ENCODE results near the gene KATNIP. TPM values are rescaled to one million over a fixed set of nuclear protein-coding genes. Genes with fewer than 3 reads are reported as not detected.
A peak's percentile ranks its signal among the peaks of the same experiment; 100 is the strongest.

KATNIP gene
- total and polyA plus RNA-seq, 9 of the 15 experiments (the other 6 are each of a cell fraction or from before 2014, with no cell fraction given): 1.7 to 13.2 (median 8.0) TPM

- TF ChIP-seq CEBPG (CRISPR knock-in tag; IDR thresholded peaks at IDR 0.05) (no peak), CEBPG (tag; conservative IDR thresholded peaks at IDR 0.05 in 1 of 2, IDR thresholded peaks at IDR 0.05 in 1 of 2) (no peak), SIN3A (IDR thresholded peaks at IDR 0.05; ENCODE audit: borderline replicate concordance in 2 of 2, control insufficient read depth in 1 of 2, low read depth in 2 of 2, low read length in 2 of 2) (peak; percentile 71 to 81; a peak in 3 of 4 replicates), TAF9B (IDR thresholded peaks at IDR 0.05; ENCODE audit: partially characterized antibody) (peak; percentile 96), ZFP36 (IDR thresholded peaks at IDR 0.05; ENCODE audit: low read depth, low read length, partially characterized antibody) (no peak), NEUROD1 (IDR thresholded peaks at IDR 0.05; ENCODE audit: borderline replicate concordance, low read depth, low read length, partially characterized antibody) (peak; percentile 32), ARID2 (IDR thresholded peaks at IDR 0.05) (no peak), KAT7 (CRISPR knock-in tag; IDR thresholded peaks at IDR 0.05; ENCODE audit: borderline replicate concordance) (no peak), ZNF224 (CRISPR knock-in tag; IDR thresholded peaks at IDR 0.05) (no peak), SMAD4 (CRISPR knock-in tag; conservative IDR thresholded peaks at IDR 0.05) (peak; percentile 79), NCOR1 (IDR thresholded peaks at IDR 0.05) (peak; percentile 73), ZNF766 (CRISPR knock-in tag; conservative IDR thresholded peaks at IDR 0.05) (peak; percentile 62; the same call in 1 of the 2 replicates), GABPB1 (CRISPR knock-in tag; IDR thresholded peaks at IDR 0.05) (0 out of 2 replicates have a peak, but pooled peaks have one; percentile 25), LEF1 (IDR thresholded peaks at IDR 0.05) (peak; percentile 61; the same call in 1 of the 2 replicates), ATF3 (IDR thresholded peaks at IDR 0.05) (peak; percentile 91), ATF3 (CRISPR knock-in tag; conservative IDR thresholded peaks at IDR 0.05) (no peak)
- TF ChIP-seq, protein P1, sequence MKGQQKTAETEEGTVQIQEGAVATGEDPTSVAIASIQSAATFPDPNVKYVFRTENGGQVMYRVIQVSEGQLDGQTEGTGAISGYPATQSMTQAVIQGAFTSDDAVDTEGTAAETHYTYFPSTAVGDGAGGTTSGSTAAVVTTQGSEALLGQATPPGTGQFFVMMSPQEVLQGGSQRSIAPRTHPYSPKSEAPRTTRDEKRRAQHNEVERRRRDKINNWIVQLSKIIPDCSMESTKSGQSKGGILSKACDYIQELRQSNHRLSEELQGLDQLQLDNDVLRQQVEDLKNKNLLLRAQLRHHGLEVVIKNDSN (CRISPR knock-in tag; IDR thresholded peaks at IDR 0.05): peak; percentile 53
- TF ChIP-seq, protein P2, sequence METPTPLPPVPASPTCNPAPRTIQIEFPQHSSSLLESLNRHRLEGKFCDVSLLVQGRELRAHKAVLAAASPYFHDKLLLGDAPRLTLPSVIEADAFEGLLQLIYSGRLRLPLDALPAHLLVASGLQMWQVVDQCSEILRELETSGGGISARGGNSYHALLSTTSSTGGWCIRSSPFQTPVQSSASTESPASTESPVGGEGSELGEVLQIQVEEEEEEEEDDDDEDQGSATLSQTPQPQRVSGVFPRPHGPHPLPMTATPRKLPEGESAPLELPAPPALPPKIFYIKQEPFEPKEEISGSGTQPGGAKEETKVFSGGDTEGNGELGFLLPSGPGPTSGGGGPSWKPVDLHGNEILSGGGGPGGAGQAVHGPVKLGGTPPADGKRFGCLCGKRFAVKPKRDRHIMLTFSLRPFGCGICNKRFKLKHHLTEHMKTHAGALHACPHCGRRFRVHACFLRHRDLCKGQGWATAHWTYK (CRISPR knock-in tag; IDR thresholded peaks at IDR 0.05): no peak
- TF ChIP-seq, protein P3, sequence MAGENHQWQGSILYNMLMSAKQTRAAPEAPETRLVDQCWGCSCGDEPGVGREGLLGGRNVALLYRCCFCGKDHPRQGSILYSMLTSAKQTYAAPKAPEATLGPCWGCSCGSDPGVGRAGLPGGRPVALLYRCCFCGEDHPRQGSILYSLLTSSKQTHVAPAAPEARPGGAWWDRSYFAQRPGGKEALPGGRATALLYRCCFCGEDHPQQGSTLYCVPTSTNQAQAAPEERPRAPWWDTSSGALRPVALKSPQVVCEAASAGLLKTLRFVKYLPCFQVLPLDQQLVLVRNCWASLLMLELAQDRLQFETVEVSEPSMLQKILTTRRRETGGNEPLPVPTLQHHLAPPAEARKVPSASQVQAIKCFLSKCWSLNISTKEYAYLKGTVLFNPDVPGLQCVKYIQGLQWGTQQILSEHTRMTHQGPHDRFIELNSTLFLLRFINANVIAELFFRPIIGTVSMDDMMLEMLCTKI (IDR thresholded peaks at IDR 0.05; ENCODE audit: partially characterized antibody): no peak
- TF ChIP-seq, protein P4, sequence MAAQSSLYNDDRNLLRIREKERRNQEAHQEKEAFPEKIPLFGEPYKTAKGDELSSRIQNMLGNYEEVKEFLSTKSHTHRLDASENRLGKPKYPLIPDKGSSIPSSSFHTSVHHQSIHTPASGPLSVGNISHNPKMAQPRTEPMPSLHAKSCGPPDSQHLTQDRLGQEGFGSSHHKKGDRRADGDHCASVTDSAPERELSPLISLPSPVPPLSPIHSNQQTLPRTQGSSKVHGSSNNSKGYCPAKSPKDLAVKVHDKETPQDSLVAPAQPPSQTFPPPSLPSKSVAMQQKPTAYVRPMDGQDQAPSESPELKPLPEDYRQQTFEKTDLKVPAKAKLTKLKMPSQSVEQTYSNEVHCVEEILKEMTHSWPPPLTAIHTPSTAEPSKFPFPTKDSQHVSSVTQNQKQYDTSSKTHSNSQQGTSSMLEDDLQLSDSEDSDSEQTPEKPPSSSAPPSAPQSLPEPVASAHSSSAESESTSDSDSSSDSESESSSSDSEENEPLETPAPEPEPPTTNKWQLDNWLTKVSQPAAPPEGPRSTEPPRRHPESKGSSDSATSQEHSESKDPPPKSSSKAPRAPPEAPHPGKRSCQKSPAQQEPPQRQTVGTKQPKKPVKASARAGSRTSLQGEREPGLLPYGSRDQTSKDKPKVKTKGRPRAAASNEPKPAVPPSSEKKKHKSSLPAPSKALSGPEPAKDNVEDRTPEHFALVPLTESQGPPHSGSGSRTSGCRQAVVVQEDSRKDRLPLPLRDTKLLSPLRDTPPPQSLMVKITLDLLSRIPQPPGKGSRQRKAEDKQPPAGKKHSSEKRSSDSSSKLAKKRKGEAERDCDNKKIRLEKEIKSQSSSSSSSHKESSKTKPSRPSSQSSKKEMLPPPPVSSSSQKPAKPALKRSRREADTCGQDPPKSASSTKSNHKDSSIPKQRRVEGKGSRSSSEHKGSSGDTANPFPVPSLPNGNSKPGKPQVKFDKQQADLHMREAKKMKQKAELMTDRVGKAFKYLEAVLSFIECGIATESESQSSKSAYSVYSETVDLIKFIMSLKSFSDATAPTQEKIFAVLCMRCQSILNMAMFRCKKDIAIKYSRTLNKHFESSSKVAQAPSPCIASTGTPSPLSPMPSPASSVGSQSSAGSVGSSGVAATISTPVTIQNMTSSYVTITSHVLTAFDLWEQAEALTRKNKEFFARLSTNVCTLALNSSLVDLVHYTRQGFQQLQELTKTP (IDR thresholded peaks at IDR 0.05; ENCODE audit: low read depth in 1 of 2, partially characterized antibody in 2 of 2): no peak
Measured at GRCh38 chr16:27547134-27547533, 2.8 kb upstream of the KATNIP start (continued).

All from K562 (cell line).